ENCODE data around the gene CETP.
A peak's percentile ranks its signal among the peaks of the same experiment; 100 is the strongest.

CETP gene

GRCh38 chr16:56931271-56931891 lies 30.4 kb upstream of the CETP start:
- TF ChIP-seq TAF1 (IDR thresholded peaks at IDR 0.05; ENCODE audit: borderline replicate concordance, insufficient read depth, low read length) (no peak), FOXP2 (optimal IDR thresholded peaks at IDR 0.05; ENCODE audit: borderline replicate concordance, extremely low read depth, extremely low read length, insufficient read depth) (no peak), REST (IDR thresholded peaks at IDR 0.05; ENCODE audit: insufficient read depth in 1 of 2, low read depth in 2 of 2, low read length in 2 of 2) (no peak), SIN3A (IDR thresholded peaks at IDR 0.05; ENCODE audit: borderline replicate concordance, insufficient read depth, low read length) (no peak), POLR2AphosphoS5 (IDR thresholded peaks at IDR 0.05; ENCODE audit: low read depth, low read length) (no peak)

GRCh38 chr16:56931892-56932720 lies 29.6 kb upstream of the CETP start, which contains the start of gene HERPUD1:
TSS of gene HERPUD1 (plus strand) at chr16:56932142. CDS start at chr16:56932245, 103 bp downstream.
- TF ChIP-seq FOXP2 (optimal IDR thresholded peaks at IDR 0.05; ENCODE audit: borderline replicate concordance, extremely low read depth, extremely low read length, insufficient read depth) (peak; percentile 84), SIN3A (IDR thresholded peaks at IDR 0.05; ENCODE audit: borderline replicate concordance, insufficient read depth, low read length) (no peak), POLR2AphosphoS5 (IDR thresholded peaks at IDR 0.05; ENCODE audit: low read depth, low read length) (peak; percentile 98), TAF1 (IDR thresholded peaks at IDR 0.05; ENCODE audit: borderline replicate concordance, insufficient read depth, low read length) (peak; percentile 68; the same call in 1 of the 2 replicates), REST (IDR thresholded peaks at IDR 0.05; ENCODE audit: insufficient read depth in 1 of 2, low read depth in 2 of 2, low read length in 2 of 2) (0 out of 4 replicates have a peak, but pooled peaks of 1 of the 2 experiments have one; percentile 17)

- TF ChIP-seq POLR2AphosphoS5 (IDR thresholded peaks at IDR 0.05; ENCODE audit: low read depth, low read length) = no peak
- TF ChIP-seq SIN3A (IDR thresholded peaks at IDR 0.05; ENCODE audit: borderline replicate concordance, insufficient read depth, low read length) = peak; percentile 99
- TF ChIP-seq REST (IDR thresholded peaks at IDR 0.05; ENCODE audit: insufficient read depth in 1 of 2, low read depth in 2 of 2, low read length in 2 of 2) = no peak
- no peak for TF ChIP-seq TAF1 (IDR thresholded peaks at IDR 0.05; ENCODE audit: borderline replicate concordance, insufficient read depth, low read length)
- peak; percentile 30 for TF ChIP-seq FOXP2 (optimal IDR thresholded peaks at IDR 0.05; ENCODE audit: borderline replicate concordance, extremely low read depth, extremely low read length, insufficient read depth)
Observed at GRCh38 chr16:56932721-56933619, 28.8 kb upstream of the CETP start.

- TF ChIP-seq POLR2AphosphoS5 (IDR thresholded peaks at IDR 0.05; ENCODE audit: low read depth, low read length) = no peak
- TF ChIP-seq SIN3A (IDR thresholded peaks at IDR 0.05; ENCODE audit: borderline replicate concordance, insufficient read depth, low read length) = no peak
- TF ChIP-seq FOXP2 (optimal IDR thresholded peaks at IDR 0.05; ENCODE audit: borderline replicate concordance, extremely low read depth, extremely low read length, insufficient read depth) = no peak
Observed at GRCh38 chr16:56933828-56934598, 27.7 kb upstream of the CETP start.

Measured in PFSK-1 (cell line).